ENCODE results near the gene RIT2.

RIT2 gene

DNA sequence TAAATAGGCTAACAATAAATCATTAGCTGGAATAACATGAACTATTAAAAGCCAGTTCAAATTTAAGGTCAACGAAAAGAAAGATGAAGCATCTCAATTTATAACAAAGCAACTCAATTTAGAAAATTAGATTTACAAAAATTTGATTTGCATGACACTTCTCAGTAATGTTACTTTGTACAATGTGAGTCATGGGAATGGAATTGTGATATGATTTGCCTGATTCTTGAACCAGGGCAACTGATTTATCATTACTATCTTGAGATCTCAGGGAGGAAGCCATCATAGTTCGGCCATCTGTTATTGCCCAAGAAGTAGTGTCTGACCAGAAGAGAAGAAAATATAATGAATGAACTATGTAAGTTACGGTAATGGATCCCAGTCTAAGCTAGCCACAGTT lies 193.1 kb downstream of the RIT2 start:
- no peak for DNase-seq

- no peak for DNase-seq
These were observed 194.2 kb downstream of the RIT2 start for GRCh38 chr18:42921226-42921737.

GRCh38 chr18:42920621-42921020 lies 194.9 kb downstream of the RIT2 start:
- no peak for DNase-seq

- DNase-seq: no peak
These were observed 200.2 kb downstream of the RIT2 start for GRCh38 chr18:42915299-42915698.

GRCh38 chr18:42914476-42914875 lies 201.0 kb downstream of the RIT2 start:
- no peak for DNase-seq

GRCh38 chr18:42909095-42909494 lies 206.4 kb downstream of the RIT2 start:
- no peak for DNase-seq

DNA sequence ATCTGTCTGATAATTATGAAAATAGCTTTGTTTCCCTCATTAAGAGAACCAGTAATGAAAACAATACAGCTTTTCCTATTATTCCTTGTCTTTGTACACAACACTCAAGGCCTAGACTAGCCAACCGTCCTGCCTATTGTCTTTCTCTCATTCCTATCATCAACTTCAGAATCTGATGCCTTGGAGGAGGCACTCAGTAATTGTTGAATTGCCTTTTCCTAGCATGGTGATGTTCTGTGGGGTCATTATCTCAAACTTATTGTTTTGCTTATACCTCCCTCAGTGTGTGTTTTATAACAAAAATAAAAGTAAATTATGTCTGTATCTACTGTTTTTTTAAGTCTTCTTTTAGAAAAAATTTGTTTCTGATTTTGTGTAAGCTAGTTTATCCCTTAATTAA lies 208.7 kb downstream of the RIT2 start:
- no peak for DNase-seq

GRCh38 chr18:42901161-42901560 lies 214.3 kb downstream of the RIT2 start:
- no peak for DNase-seq

GRCh38 chr18:42893977-42894376 lies 221.5 kb downstream of the RIT2 start:
- DNase-seq: no peak

DNA sequence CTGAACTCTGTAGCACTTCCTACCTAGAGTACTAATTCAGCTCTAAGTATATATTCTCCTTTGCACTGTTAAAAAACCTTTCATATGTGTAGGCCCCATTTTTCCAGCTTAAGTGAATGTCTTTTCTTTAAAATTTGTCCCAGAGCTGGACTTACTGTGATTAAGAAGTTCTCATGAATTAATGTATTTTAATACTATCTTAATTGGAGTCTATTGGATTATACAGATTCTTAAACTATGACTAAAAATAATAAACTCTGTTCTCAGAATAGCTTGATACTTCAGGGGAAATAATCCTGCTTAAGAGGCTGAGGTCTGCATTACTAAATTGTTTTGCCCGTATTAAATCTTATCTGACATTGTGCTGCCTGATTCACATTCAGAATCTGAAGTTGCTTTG lies 223.3 kb downstream of the RIT2 start:
- no peak for DNase-seq

GRCh38 chr18:42891705-42892104 lies 223.8 kb downstream of the RIT2 start:
- no peak for DNase-seq

DNA sequence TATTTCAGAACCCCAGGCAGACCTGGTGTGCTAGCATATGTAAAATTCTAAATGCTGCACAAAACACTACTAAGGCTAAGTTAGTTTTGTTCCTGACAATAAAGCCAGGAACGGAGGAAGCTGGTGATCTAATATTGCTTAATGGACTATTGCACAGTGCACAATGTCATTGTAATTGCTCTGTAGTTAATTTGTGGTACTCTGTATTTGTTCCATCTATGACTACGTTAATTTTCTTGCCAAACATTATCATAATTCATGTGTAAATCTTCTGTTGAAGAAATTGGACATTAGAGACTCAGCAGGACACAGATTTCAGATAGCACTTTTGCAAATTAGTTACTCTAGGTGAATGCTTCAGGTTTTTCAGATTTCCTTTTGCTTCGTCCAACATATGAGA lies 232.3 kb downstream of the RIT2 start:
- DNase-seq: no peak

DNA sequence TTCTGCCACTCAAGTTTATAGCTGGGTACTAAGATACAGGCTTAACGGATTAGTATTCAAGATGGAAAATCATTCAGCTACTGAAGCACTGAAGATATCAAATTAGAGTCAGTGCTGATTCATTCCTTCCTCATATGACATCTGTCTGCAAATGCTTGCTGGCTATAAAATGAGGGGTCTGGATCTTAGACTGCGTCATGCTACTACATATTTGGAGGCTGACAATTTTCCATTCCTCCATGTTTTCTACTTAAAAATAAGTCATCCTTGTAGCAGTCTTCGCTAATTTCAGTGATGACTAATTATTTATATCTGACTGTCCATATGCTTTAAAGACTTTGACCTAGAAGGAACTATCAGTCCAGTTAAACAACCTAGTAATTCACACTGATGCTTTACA lies 233.4 kb downstream of the RIT2 start:
- no peak for DNase-seq

DNA sequence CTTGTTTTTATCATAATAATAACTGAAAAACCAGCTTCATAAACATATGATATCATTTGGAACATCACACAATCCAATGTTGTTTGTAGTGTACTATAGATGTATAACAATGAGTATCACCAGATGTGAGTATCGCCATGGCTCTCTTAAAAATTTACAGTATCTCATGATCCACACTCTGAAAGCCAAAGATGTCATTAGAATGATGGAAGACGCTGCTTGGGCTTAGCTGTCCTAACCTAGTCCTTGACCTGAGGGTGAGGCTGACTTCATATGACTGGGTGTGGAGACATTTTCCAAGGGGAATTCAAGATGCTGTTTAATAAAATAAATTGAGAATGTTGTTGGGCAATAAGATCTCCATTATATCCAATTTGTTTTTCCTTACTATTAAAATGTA lies 242.6 kb downstream of the RIT2 start:
- no peak for DNase-seq

DNA sequence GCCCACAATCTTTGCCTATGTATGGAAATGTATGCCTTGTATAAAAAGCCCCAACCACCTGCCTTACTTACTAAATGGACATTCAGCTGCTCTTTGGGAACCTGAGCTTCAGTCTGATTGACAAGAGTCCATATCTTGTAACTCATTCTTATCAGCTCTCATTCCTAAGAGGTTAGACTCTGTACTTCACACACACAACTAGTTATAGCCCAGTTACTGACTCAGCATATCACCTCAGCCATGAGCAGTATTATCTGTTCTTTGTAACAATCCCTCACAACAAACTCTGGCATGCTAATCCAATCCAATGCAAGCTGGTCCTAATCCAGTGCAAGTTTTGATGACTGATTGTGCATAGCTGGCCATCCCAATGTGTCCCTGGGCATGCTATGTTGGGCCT lies 250.6 kb downstream of the RIT2 start:
- DNase-seq: no peak

GRCh38 chr18:42861271-42861670 lies 254.2 kb downstream of the RIT2 start:
- DNase-seq: no peak

- no peak for DNase-seq
These were observed 254.9 kb downstream of the RIT2 start for GRCh38 chr18:42860548-42860947.

- no peak for DNase-seq
These were observed 255.5 kb downstream of the RIT2 start for GRCh38 chr18:42860011-42860410.

DNA sequence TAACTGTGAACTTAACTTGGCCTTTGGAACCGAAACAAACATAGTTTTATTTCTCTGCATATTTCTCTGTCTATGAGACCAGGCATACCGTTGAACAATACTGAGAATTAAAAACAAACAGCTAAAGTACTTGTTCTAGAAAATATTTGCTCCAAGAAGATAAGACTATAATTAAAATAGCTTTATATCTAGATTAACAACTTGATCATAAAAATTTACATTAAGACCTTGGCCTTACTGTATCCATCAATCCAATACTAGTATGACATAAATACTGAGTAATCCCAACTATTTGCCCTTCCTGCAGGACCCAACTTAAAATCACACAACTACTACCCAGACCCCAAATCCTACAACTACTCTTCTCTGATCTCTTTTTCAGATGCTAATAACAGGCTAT lies 260.9 kb downstream of the RIT2 start:
- DNase-seq: no peak

GRCh38 chr18:42850174-42851083 lies 265.1 kb downstream of the RIT2 start:
- DNase-seq: no peak

DNA sequence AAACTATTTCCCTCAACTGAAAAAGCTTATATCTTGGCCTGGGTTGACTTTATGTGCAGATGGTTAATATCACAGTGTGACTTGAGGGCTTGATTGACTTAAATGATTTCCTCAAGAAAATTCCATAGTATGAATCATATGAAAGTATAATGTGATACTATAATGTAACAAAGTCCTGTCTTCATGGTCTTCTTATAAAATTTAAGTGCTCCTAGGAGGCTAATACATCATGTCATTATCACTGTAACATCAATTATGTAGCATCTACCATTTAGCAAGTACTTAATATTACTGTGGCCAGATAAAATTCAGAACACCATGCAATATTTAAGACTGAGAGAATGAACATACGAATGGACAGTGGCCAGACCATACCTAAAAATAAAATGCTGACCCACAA lies 276.1 kb downstream of the RIT2 start:
- no peak for DNase-seq

DNA sequence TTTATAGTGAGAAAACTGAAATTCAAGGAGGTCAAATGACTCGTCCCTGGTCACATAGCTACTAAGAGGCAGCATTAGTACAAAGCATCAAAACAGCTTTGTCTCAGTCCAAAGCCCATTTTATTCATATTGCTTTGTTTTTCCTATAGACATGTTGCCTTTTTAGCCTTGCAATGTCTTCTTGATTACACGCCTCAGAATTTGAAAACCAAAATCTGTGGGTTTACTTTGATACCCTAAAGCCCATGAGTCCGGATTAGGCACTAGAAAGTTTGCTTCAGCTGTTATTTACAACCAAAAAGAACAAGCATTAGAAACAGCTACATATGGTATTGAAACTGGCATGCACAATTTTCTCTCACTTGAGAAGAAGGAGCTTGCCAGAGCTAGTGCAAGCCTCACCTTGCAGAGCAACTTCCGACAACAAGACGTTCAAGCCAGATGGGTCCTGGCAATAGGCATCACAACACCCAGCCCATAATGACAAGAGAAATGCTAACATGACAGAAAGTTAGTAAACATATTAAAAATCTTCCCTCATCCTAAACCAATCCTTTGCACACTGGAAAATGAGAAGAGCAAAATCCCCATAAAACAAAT lies 276.8 kb downstream of the RIT2 start:
- no peak for DNase-seq

GRCh38 chr18:42830936-42831335 lies 284.5 kb downstream of the RIT2 start:
- DNase-seq: no peak

- no peak for DNase-seq
These were observed 286.6 kb downstream of the RIT2 start for GRCh38 chr18:42828881-42829280.

Measured in fibroblast of skin of scalp (primary cell).